ENCODE data around the gene GPHN.

- TF ChIP-seq REST (IDR thresholded peaks at IDR 0.05): no peak
- TF ChIP-seq, protein P1, sequence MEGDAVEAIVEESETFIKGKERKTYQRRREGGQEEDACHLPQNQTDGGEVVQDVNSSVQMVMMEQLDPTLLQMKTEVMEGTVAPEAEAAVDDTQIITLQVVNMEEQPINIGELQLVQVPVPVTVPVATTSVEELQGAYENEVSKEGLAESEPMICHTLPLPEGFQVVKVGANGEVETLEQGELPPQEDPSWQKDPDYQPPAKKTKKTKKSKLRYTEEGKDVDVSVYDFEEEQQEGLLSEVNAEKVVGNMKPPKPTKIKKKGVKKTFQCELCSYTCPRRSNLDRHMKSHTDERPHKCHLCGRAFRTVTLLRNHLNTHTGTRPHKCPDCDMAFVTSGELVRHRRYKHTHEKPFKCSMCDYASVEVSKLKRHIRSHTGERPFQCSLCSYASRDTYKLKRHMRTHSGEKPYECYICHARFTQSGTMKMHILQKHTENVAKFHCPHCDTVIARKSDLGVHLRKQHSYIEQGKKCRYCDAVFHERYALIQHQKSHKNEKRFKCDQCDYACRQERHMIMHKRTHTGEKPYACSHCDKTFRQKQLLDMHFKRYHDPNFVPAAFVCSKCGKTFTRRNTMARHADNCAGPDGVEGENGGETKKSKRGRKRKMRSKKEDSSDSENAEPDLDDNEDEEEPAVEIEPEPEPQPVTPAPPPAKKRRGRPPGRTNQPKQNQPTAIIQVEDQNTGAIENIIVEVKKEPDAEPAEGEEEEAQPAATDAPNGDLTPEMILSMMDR (IDR thresholded peaks at IDR 0.05): no peak
- no peak for TF ChIP-seq JUNB (IDR thresholded peaks at IDR 0.05)
- no peak for TF ChIP-seq RNF2 (IDR thresholded peaks at IDR 0.05; ENCODE audit: borderline replicate concordance, low read depth)
- no peak for TF ChIP-seq MAFK (IDR thresholded peaks at IDR 0.05; ENCODE audit: partially characterized antibody)
- TF ChIP-seq MYC (IDR thresholded peaks at IDR 0.05; ENCODE audit: borderline replicate concordance, low read length): no peak
- TF ChIP-seq POLR2A (IDR thresholded peaks at IDR 0.05; ENCODE audit: low read length): no peak
- no peak for TF ChIP-seq RAD21 (conservative IDR thresholded peaks at IDR 0.05 in 1 of 2, IDR thresholded peaks at IDR 0.05 in 1 of 2)
Measured at GRCh38 chr14:66815687-66816086, 307.7 kb downstream of the GPHN start.

Measured in A549 (cell line).